ENCODE results near the gene MYOM1.
"Not testable (repeated sequence)": the region's sequence is repeated elsewhere in the genome, so short reads cannot be mapped to it uniquely, and the experiment has no call there.

The MYOM1 gene

DNA sequence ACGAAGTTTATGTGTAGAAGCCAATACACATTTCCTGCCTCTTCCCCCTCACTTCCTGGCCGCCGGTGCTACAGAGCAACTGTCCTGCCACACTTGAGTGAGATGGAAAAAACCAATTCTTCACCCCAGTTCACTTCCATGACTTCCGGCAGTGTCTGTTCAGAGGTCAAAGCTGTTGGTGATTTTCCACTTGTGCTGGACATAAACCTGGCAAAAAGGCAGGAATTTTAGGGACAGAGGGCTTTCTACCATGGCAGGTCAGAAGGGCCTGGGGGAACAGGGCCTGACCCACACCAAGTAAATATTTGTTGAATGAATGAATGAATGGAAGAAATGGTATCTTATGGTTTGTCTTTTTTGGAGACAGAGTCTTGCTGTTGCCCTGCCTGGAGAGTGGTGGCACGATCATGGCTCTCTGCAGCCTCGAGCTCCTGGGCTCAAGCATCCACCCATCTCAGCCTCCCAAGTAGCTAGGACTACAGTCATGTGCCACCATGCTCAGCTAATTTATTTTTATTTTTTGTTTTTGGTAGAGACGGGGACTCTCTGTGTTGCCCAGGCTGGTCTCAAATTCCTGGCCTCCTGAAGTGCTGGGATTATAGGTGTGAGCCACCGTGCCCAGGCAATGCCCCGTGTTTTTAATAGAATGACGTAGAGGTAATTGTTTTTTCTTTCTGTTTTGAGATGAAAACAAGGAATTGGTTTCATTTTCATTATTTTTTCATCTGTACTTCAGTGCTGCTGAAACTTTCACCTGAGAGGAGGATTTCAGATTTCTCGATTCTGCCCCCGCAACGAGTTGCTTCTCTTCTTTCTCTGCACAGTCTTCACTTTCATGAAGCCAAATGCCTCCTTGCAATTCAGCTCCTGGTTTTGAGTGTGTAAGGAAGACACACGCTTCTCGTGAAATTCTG is 158.8 kb downstream of the MYOM1 start:
- no peak for DNase-seq (ENCODE audit: low read depth, low spot score)

DNA sequence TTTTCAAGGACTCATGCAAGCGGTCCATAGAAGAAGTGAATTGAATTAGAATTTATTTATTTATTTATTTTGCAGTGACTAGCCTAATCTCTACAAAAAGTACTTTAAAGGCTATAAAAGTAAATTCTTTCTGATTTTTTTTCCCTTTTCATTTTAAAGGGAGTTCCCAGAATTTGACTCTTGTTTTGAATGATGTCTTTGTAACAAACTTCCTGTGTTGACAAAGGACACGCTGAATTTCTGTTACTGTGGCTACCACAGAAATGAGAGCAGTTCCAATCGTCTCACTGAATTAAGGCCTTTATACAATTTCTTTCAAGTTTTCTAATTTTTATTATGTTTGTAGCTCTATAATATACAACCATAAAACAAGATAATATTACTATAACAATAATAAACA is 160.5 kb downstream of the MYOM1 start:
- DNase-seq (ENCODE audit: low read depth, low spot score), result no peak

DNA sequence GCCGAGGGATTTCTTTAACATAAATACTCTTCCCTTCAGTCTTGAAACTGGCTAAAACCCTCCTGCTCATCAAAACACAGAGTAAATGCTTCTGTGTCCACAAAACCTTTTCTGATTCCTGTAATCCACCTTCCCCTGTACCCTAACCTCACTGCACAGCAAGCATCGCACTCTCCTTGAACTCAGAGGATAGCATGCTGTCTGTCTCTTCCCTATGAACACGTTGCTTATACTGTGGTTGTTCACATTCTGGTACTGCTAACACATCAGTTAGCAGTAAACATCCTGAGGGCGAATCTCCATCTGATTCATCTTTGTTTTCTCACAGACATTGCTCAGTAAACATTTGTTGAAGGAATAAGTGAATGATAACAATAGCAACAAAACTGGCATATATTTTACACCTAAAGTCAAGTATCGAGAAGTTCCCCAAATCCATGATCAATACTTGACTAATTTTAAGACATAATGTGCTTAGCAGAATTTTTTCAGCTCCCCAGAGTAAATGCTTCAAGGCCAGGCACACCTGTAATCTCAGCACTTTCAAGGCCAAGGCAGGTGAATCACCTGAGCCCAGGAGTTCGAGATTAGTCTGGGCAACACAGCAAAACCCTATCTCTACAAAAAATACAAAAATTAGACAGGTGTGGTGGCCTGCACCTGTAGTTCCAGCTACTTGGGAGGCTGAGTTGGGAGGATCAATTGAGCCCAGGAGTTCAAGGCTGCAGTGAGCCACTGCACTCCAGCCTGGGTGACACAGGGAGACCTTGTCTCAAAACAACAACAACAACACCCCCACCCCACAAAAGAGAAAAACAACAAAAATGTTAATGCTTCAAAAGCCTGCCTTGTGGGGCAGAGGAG is 161.2 kb downstream of the MYOM1 start:
- no peak for DNase-seq (ENCODE audit: low read depth, low spot score)

DNA sequence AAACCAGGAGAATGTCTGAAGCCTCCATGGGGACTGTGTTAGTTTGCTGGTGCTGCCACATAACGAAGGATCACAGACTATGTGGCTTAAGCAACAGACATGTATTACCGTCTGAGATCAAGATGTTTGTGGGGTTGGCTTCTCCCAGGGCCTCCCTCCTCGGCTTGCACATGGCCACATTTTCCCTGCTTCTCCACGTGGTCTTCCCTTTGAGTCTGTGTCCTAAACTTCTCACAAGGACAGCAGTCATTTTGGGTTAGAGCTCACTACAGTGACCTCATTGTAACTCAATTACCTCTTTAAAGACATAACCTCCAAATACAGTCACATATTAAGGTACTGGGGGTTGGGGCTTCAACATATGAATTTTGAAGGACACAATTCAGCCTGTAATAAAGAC is 162.2 kb downstream of the MYOM1 start:
- DNase-seq (ENCODE audit: low read depth, low spot score), result no peak

DNA sequence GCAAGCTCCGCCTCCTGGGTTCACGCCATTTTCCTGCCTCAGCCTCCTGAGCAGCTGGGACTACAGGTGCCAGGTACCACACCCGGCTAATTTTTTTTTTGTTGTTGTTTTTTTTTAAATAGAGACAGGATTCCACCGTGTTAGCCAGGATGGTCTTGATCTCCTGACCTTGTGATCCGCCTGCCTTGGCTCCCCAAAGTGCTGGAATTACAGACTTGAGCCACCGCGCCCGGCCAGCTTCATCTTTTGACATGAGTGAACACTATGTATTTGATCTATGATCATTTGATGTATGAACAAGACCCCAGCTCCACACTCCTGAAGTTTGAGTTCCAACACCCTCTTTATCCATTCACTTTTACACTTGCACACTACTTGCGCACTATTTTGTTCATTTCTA is 163.5 kb downstream of the MYOM1 start:
- no peak for DNase-seq (ENCODE audit: low read depth, low spot score)

DNA sequence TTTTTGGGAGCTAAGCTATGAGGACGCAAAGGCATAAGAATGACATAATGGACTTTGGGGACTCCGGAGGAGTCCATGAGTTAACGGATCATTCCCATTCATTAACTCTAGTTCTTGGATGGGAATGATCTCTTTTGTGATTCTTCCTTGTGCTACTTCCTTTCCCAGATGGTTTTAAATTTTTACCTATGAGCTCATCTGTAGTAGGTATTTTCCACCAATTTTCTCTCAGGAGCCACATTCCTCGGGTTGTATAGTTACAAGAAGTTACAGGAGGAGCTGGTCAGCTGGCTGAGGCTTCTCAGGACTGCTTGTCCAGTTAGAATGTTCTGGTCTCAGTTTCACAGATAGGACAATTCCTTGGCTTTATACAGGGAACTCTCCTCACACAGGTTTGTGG is 164.0 kb downstream of the MYOM1 start:
- DNase-seq (ENCODE audit: low read depth, low spot score), result no peak

DNA sequence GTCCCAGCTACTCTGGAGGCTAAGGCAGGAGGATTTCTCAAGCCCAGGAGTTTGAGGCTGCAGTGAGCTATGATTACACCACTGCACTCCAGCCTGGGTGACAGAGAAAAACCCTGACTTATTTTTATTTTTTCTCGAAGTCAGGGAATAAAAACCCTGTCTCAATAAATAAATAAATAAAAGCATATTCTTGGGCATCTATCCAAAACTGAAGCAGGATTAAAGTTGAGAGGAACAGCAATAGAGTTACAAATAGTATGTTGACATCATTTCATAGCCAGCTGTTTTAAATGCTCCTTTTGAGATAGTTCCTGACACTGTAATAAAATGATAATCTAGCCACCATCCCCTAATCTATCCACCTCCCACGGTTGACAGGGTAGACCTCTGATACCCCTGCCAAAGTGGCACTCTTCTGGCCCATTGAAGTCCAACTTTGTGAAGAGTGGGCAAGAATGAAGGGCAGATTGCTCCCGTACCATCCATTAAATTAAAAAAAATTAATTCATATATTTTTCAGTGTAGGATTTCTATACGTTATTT is 164.5 kb downstream of the MYOM1 start:
- DNase-seq (ENCODE audit: low read depth, low spot score), result no peak

DNA sequence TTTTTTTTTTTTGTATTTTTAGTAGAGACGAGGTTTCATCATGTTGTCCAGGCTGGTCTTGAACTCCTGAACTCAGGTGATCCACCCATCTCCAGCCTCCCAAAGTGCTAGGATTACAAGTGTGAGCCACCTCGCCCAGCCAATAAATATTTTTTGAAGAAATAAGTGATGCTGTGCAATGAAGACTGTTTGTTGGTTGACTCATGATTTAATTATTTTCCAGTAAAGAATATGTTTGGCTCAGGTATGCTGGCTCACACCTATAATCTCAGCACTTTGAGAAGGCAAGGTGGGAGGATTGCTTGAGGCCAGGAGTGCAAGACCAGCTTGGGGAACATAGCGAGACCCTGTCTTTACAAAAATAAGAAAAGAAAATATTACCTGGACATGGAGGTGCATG is 165.0 kb downstream of the MYOM1 start:
- DNase-seq (ENCODE audit: low read depth, low spot score), result no peak

DNA sequence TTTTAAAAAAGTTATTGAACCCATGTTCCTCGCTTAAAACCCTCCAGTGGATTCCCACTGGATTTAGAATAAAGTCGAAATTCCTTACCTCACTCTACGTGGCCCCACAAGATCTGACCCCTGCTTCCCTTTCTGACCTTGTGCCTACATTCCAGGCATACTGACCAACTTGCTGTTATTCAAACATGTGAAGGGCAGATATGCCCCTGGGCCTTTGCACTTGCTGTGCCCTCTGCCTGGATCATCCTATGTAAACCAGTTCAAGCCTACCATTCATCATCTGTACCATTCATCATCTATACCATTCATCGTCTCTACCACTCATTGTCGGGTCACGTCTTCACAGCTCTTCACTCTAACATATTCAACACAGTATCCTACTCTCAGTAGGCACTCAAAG is 165.6 kb downstream of the MYOM1 start:
- no peak for DNase-seq (ENCODE audit: low read depth, low spot score)

DNA sequence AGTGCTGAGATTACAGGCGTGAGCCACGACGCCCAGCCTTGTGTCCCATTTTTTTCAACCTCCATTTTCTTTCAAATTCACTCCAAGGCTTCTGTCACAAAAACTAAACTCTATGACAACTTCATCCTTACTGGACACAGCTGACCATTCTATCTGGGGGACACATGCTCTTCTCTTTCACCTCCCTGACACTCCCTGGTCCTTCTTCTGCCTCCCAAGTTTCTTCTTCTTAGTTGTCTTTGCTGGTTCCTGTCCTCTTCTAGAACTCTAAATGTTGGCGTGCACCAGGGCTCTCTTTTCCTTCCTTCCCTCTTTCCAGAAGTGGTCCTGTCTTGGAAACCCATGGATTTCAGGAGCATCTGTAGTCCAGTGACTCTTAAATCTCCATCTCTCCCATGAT is 166.7 kb downstream of the MYOM1 start:
- DNase-seq (ENCODE audit: low read depth, low spot score), result no peak

DNA sequence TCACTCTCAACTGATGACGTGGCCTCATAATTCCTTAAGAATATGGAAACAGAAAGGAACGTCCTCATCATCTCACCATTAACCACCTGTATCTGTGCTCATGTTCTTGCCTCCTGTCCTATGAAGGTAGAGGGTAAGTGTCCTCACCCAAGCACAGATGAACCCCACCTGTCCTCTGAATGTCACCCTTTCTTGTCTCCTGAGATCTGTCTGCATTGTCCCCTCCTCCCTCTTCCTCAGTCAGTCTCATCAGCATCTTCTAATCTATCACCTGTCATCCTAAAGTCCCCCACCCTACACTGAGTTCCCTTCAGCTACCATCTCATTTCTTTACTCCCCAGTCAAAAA is 167.4 kb downstream of the MYOM1 start:
- DNase-seq (ENCODE audit: low read depth, low spot score), result no peak

DNA sequence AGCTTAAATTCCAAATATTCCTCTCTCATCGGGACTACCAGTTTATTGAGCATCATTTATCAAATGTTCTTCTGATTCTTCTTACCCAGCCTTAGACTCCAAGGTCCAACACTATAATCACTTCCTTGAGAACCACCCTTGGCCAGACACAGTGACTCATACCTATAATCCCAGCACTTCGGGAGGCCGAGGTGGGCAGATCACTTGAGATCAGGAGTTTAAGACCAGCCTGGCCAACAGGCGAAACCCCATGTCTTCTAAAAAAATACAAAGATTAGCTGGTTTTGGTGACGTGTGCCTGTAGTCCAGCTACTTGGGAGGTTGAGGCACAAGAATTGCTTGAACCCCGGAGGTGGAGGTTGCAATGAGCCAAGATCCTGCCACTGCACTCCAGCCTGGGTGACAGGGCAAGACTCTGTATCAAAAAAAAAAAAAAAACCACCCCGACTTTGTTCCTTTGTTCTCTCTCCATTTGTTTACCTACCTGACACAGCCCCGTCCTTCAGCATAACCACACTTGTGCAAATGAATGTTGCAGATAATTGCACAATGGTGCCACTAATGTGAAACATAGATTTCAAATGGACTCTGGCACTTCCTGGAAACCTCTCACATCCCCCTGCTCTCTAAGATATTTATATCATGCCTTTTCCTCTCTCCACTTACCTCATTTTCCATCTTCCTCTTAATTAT is 167.9 kb downstream of the MYOM1 start:
- peak; percentile 43 for DNase-seq (ENCODE audit: low read depth, low spot score)

DNA sequence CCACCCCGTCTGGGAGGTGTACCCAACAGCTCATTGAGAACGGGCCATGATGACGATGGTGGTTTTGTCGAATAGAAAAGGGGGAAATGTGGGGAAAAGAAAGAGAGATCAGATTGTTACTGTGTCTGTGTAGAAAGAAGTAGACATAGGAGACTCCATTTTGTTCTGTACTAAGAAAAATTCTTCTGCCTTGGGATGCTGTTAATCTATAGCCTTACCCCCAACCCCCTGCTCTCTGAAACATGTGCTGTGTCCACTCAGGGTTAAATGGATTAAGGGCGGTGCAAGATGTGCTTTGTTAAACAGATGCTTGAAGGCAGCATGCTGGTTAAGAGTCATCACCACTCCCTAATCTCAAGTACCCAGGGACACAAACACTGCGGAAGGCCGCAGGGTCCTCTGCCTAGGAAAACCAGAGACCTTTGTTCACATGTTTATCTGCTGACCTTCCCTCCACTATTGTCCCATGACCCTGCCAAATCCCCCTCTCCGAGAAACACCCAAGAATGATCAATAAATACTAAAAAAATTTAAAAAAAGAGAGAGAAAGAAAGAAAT is 169.8 kb downstream of the MYOM1 start:
- not testable (repeated sequence) for DNase-seq (ENCODE audit: low read depth, low spot score)

DNA sequence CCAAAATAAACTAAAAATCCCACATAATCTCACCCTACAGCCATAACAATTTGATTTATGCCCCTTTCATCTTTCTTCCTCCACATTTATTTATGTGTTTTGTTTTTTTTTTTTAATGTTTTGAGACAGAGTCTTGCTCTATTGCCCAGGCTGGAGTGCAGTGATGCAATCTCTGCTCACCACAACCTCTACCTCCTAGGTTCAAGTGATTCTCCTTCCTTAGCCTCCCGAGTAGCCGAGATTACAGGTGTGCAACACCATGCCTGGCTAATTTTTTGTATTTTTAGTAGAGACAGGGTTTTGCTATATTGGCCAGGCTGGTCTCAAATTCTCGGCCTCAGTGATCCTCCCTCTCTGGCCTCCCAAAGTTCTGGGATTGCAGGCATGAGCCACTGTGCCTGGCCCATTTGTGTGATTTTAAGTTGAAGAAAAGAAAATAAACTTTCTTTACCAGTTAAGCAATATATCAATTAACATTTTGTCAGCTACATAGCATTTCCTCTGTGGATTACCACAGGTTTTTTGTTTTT is 170.9 kb downstream of the MYOM1 start:
- no peak for DNase-seq (ENCODE audit: low read depth, low spot score)

DNA sequence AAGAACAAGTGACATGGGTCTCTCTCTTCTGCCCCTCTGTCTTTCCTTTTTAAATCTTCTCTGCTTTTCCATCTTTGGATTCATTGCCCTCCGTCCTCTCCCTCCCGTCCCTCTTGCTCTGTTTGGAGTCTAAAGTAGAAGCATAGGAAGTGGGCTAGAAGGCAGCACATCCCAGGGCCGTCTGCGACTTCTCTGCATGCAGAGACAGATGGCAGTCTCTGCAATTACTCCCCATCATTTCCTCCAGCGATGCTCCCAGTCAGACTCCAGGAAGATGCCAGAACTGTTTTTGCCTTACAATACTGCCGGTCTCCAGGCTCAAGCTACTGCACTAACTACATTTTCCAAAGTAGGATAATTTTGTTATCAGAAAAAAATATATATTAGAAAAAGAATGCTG is 171.6 kb downstream of the MYOM1 start:
- DNase-seq (ENCODE audit: low read depth, low spot score), result no peak

DNA sequence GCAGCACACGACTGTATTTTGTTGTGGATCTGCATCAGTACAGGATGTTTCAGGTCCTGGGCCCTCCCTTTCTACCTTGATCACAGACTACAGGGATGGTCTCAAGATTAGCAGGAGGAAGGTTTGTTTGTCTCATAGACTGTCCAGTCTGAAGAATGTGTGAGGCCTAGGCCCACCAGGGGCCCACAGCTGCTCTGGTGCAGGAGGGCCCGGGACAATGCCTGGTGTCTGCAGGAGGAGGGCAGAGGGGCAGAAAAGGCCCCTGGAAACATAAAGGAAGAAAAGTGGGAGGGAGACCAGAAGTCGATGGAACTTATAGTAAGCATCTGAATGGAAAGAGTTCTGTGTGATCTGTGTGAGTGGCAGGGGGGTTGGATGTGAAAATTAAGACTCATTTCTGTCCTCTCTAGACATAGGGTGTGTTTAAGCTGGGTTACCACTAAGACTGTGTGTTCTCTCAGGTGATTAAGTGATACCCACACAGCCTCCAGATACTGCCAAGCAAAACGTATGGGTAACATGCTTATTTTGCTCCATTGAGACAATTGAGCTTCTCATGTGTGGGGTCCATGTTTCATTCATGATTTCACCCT is 173.5 kb downstream of the MYOM1 start:
- no peak for DNase-seq (ENCODE audit: low read depth, low spot score)

DNA sequence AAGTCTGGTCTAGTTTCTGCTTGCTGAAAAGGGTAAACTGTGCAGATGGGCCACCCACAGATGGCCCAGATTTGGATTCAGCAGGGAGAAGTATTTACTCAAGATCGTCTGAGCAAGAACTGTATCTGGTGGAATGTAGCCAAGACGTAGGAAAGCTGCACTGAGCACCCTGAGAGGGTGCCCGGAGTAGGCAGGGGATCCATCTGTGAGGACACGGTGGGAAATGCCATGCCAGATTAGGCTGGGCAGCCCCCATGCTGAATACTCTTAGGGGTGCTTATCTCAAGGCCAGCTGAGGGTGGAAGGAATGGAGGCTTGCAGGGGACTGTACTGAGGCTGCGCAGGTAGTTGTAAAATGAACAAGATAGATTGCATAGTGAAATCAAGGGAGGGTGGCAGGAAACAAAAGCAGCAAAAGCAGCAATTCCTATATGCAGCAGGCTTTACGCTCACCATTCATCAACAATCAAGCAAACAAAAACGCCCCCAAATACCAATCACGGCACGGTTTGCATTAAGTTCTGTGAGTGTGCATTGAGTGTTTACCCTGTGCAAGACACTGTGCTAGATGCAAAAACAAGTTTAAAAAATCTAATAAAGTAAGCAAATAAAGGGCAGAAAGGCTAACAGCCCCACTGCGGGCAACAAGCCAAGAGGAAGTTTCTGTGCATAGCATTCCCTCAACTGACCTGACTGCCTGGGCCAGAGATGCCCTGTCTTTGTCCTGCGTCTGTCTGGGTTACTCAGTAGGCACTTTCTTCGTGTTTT is 174.7 kb downstream of the MYOM1 start:
- no peak for DNase-seq (ENCODE audit: low read depth, low spot score)

DNA sequence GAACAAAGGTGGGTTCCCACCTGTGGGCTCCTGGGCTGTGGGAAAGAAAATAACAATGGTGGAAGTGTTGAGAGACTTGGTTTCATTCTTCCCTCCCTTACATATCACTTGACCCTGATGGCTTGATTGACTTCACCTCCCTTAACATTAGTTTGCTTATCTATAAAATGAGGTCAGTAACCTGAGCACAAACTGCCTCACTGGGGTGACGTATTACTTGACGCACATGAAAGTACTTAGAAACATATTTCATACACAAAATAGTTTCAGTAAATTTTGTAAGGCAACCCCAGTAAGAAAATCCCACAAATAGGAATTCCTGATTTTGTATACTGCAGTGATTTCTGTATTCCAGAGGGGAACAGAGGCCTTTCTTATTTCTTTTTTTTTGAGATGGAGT is 177.4 kb downstream of the MYOM1 start:
- DNase-seq (ENCODE audit: low read depth, low spot score), result no peak

DNA sequence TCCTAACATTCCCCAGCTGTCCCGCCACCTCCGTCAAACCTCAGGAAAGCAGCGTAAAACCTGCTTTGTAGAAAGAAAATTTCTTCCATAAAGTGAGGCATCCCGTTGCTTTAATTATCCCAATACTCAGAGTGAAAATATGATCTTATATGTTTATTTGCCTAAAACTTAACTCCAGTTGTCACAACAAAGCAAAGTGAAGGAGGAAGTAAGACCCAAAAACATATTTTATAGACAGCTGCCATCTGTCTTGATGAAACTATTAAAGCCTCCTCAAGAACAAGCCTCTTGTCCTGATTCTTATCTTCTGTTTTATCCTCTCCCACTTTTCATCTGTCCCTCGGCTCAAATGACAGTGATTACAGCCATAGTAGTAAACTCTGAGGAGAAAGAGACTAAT is 177.9 kb downstream of the MYOM1 start:
- DNase-seq (ENCODE audit: low read depth, low spot score), result no peak

DNA sequence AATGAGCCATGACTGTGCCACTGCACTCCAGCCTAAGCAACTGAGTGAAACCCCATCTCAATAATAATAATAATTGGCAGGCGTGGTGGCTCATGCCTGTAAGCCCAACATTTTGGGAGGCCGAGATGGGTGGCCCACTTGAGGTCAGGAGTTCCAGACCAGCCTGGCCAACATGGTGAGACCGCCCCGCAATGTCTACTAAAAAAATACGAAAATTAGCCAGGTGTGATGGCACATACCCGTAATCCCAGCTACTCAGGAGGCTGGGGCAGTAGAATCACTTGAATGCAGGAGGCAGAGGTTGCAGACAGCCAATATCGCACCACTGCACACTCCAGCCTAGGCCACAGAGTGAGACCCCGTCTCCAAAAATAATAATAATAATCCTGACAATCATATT is 178.9 kb downstream of the MYOM1 start:
- no peak for DNase-seq (ENCODE audit: low read depth, low spot score)

Data from ELF-1 (cell line).